GM19193 (cell line): Measurements from ENCODE around the gene DHRS11.

Experiments used
- POLR2A ChIP-seq: IDR thresholded peaks from 4 replicates; pipeline ENCODE4 v1.6.1; 2011; ENCODE audit not compliant: insufficient read depth, insufficient read length; ENCODE audit errors: extremely low read depth

The DHRS11 gene

GRCh38 chr17:36586138-36586537, 5.5 kb upstream of the DHRS11 start:
- no peak for TF ChIP-seq POLR2A

GRCh38 chr17:36590082-36590481, 1.6 kb upstream of the DHRS11 start:
- no peak for TF ChIP-seq POLR2A

DNA sequence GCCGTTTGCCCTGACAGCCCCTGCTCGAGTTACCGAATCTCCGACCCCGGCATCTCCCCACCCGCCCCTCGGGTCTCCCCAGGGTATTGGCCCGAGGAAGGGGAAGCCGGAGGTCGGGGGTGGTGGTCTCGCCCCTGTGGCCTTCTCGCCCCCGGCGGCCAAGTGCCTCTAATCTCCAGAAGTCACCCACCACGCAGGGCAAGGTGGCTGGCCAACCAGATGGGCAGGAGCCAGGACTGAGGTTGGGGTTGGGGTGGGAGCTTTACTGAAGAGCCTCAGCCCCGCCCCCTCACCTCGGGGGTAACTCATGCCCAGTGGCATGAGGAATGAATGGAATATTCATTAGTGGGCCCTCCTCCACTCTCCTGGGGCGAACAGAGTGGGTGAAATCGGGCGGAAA, 637 bp downstream of the DHRS11 start:
- TF ChIP-seq POLR2A = no peak

DNA sequence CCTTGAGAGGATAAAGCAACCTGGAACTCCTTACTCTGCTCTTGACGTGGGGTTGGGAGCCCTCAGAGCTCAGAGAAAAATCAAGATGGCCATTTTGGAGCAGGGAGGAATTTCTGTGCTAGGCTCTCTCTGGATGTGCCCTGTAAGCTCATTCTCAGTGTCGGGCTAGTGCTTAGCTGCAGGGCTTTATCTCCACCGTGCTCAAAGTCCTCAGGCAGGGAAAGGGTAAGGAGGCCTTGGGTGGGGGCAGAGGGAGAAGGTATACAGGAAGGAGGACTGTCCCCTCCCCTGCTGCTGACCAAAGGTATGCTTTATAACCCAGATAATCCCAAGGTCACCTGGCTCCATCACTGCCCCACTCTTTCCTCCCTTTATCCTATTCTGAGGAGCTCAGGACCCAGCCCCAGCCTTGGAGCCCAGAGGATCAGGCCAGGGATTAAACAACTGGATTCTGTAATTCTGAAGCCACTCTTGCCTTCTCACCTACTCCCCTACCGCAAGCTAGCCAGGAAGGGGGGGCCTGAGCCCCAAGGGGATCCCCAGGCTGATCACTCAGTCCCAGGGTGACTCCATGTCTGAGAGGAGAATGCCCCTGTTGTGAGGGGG, 1.1 kb downstream of the DHRS11 start:
- no peak for TF ChIP-seq POLR2A

- no peak for TF ChIP-seq POLR2A
Measured at GRCh38 chr17:36593656-36594316, 2.1 kb downstream of the DHRS11 start.

- TF ChIP-seq POLR2A = no peak
Measured at GRCh38 chr17:36594626-36595401, 3.1 kb downstream of the DHRS11 start.

DNA sequence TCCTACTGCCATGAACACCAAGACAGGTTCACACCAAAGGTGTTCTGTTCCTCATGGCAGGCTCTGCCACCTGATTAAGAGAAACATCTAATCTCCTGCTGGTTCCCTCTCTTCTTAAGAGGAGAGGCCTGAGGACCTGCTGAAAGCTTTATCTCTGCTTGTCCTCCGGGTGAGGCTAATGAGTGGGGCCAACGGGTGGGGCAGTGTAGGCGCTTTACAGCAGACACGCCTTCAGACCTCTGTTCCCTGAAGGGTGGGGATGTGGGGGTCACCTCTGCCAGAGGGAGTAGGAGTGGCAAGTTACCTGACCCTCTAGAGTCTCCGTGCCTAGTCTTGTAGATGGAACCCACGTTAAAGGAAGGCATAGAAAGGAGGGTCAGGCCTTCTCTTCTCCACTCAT, 5.5 kb downstream of the DHRS11 start:
- TF ChIP-seq POLR2A = no peak

- TF ChIP-seq POLR2A = no peak
Measured at GRCh38 chr17:36597866-36598777, 6.4 kb downstream of the DHRS11 start.

GRCh38 chr17:36598951-36599401, 7.3 kb downstream of the DHRS11 start:
- TF ChIP-seq POLR2A = no peak

GRCh38 chr17:36599546-36600250, 8.0 kb downstream of the DHRS11 start:
- no peak for TF ChIP-seq POLR2A

DNA sequence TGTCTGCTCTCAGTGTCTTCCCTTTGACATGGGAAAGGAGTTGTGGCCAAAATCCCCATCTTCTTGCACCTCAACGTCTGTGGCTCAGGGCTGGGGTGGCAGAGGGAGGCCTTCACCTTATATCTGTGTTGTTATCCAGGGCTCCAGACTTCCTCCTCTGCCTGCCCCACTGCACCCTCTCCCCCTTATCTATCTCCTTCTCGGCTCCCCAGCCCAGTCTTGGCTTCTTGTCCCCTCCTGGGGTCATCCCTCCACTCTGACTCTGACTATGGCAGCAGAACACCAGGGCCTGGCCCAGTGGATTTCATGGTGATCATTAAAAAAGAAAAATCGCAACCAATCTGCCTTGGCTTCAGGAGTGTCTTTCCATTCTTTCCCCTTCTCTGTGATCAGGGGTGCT, 8.8 kb downstream of the DHRS11 start:
- no peak for TF ChIP-seq POLR2A

DNA sequence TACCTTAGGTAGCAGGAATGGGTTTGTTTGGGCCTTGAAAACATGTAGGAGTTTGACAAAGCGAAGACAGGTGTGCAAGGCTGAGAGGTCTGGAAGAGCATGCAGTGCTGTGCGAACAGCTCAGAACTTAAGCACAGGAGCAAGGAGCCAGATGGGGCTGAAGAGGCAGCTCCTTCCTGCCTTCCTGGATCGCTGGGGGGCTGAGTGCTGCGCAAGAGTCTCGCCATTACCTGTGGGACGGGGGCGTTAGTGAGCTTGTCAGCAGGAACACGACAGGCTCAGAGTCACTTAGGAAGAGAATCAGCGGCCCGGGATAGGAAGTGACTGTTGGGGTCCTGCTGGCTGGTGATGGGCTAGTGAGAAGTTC, 9.2 kb downstream of the DHRS11 start:
- no peak for TF ChIP-seq POLR2A

DNA sequence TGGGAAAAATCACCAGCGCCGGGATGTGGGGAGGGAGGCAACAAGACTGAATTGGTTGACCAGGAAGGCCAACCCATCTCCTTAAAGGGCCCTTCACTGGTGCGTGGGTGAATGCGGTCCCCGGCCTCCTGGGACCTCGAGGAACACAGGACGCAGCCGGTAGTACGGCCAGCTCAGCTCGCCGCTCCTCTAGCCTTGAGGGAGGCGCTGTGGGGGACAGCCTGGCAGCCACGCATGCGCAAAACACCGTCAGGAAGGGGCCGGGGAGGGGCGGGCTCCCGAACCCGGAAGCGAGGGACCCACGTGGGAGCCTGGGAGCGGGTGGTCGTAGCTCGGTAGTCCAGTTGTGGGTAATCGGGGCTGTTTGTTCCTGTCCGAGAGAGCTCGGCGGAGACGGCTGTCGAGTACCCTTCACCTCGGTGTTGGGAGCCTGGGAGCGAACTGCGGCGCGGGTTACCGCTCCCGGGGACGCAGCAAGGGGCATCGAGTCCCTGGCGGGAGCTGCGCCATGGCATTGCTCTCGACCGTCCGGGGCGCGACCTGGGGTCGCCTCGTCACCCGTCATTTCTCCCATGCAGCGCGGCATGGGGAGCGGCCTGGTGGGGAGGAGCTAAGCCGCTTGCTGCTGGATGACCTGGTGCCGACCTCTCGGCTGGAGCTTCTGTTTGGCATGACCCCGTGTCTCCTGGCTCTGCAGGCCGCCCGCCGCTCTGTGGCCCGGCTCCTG, 9.8 kb downstream of the DHRS11 start, which contains the start of gene MRM1:
Gene MRM1, plus strand, starts transcription at position 281 of the 727 bp plus-strand sequence. Its CDS starts 228 bp downstream, at position 509.
- TF ChIP-seq POLR2A = peak; percentile 94

DNA sequence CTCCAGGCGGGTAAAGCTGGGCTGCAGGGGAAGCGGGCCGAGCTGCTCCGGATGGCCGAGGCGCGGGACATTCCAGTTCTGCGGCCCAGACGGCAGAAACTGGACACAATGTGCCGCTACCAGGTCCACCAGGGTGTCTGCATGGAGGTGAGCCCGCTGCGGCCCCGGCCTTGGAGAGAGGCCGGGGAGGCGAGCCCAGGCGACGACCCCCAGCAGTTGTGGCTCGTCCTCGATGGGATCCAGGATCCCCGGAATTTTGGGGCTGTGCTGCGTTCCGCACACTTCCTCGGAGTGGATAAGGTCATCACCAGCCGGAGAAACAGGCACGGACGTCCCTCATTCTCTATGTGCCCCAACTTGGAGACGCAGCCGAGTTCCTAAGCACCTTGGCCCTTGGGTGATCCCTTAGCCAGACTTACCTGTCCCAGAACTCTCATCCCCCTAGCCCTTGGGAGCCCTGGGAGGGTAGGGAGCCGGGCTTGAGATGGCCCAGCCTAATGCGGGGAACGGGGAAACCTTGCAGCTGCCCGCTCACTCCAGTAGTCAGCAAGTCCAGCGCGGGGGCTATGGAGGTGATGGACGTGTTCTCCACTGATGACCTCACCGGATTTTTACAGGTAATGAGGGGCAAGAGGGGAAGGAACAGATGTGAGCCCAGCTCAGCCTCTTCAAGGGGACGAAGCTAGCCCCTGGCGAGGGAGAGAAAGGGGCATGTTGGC, 10.5 kb downstream of the DHRS11 start:
- TF ChIP-seq POLR2A = no peak
